GM19043 (cell line): ENCODE data around the gene TFE3.

Source experiments
- ATAC-seq: cut with Tn5 transposase; IDR thresholded peaks from one replicate; pipeline ENCODE4 v1.9.1; 2021; ENCODE audit warnings: low read depth; ENCODE audit not compliant: unreplicated experiment

Gene TFE3

GRCh38 chrX:49061490-49061889 lies 18.3 kb upstream of the TFE3 start:
- ATAC-seq: no peak

- ATAC-seq: no peak
Measured at GRCh38 chrX:49060914-49061313, 17.8 kb upstream of the TFE3 start.

- no peak for ATAC-seq
Measured at GRCh38 chrX:49059681-49060085, 16.5 kb upstream of the TFE3 start.

- no peak for ATAC-seq
Measured at GRCh38 chrX:49059201-49059600, 16.0 kb upstream of the TFE3 start.

- no peak for ATAC-seq
Measured at GRCh38 chrX:49058794-49059193, 15.6 kb upstream of the TFE3 start, which contains the start of gene CCDC120. Gene CCDC120 (plus strand): TSS chrX:49058999. CDS start chrX:49062042, 3,043 bp downstream.

DNA sequence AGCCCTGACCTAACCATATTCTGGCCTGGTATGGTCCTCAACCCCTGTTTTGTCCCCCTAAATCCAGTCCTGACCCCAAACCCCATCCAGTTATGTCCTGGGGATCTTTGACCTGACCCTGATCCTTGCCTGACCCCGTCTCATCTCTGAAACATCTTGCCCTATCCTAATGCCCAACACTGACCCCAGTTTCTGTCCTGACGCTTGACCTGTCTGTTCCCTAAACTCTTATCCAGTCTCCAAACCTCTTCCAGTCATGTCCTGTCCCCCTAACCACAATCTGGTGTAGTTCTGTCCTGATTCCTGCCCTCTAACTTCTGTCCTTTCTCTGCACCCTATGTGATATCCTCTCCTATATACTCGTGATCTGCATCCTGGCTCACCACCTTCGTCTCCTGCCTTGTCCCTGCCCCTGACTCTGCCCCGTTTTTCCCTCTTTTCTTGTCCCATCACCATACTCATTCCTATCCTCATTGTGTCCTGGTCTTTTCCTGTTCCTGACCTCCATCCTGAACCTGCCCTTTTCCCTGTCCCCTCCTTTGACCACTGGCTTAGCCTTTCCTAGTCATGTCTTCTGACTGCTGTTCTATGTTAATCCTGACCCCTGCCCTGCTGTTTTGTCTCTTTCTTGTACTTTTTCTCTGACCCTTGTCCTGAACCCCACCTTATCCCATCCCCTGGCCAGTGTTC lies 11.1 kb upstream of the TFE3 start:
- no peak for ATAC-seq

DNA sequence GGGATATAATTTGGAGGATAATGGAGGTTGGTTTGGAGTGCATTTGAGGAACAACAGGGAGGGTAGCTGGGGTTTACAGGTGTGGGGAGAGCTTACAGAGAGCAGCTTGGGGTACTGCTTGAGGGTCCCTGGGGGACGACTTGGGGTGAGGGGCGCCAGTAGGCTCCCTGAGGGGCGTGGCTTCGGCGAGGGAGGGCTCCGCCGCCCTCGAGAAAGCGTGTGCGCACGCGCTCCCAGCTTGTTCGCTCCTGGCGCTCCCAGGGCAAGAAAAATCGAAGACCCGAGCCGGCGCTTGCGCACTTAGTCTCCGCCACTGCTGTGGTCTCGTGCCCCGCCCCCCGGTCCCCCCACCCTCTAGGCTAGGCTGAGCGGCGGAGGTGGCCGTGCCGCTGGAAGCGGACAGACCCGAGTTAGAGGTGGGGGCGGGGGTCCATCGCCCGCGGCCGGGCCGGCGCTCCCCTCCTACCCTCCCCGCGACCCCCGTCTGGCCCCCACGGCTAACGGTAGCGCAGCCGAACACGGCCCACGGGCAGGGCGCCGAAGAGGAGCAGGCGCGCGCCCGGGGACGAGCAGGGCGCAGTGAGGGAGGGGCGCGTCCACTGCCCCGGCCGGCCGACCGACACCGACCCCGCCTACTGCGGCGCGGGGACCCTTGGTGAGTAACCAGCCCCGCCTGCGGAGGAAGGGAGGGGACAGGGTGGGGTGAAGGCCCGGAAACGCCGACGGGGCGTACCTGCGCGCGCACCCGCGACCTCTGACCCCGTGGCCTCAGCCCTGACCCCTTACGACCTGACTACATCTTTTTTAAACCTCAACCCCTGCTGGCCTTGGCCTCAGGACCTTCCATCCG lies 10.3 kb upstream of the TFE3 start:
- ATAC-seq: no peak

DNA sequence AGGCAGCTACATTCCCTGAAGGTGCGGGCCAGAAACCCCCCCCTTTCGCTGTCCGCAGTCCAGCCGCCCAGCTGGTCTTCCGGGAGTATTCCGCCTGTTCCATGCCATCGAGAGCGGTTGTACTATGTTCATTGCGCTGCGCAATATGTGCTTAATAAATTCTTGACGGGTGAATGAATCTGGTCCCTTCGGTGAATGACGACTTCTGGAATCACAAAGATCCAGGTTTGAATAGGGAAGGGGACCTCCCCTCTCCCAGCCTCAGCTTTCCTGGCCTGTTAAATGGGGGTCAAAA lies 777 bp upstream of the TFE3 start:
- ATAC-seq: no peak

DNA sequence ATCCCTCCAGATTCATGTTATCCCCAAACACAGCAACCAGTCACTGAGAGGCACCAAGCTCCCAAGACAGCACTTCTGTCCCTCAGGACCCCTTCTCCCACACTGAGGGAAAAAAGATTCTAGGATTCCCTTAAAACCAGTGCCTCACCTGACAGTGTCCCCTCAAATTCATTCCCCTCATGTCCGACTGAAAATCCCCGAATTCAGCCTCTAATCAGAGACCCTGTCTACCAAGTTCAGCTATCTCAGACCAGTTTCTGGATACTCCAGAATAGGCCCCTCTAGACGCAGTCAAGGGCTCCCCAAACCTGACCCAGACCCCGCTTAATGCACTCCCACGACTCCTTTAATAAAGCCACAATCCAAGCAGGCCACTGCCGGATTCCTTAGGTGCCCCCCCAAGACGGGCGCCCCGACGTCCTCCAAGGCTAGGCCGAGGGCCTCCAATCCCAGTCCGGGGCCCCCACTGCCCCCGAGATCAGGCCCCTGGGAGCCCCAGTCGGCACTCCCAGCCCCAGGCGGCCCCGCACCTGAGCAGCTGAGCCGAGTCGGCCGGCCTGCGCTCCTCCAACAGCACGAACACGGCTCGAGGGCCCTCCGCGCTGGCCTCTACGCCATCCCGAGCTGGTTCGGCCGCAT lies 457 bp downstream of the TFE3 start:
- no peak for ATAC-seq

DNA sequence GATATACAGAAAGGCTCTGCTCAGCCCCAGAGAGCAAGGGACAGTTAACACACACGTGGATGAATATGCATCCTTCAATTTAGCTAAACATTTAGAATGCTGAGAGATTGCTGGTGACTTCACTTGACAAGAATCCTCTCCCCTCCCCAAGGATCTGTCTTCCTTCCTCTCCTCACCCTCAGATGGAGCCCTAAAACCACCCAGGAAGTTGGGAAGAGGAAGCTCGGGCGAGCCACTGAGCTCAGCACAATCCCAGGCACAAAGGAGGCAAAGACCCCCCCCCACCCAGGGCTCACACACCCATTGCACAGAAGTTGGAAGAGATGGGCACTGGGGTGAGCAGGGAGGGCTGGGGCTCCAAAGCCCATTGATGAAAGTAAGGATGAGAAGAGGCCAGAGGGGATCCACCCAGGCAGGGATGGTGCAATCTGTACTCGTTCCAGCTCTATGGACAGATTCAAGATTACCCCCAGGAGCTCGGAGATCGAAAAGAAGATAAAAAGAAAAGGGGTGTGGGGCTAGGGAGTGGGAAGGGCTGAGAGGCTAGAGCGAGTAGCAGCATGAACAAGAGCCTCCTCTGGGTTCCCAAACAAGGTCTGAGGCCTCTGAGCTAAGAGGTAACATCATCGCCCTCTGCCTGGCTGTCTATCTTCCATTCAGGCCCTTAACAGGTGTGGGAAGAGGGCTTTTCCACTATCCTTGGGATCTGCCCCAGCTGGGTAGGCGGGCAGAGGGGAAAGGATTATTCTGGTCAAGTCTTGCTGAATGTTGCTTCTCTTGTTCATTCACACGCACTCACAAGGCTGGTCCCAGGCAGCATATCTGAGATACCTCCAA lies 1.2 kb downstream of the TFE3 start:
- no peak for ATAC-seq

GRCh38 chrX:49040376-49040955 lies 2.7 kb downstream of the TFE3 start:
- ATAC-seq: no peak

DNA sequence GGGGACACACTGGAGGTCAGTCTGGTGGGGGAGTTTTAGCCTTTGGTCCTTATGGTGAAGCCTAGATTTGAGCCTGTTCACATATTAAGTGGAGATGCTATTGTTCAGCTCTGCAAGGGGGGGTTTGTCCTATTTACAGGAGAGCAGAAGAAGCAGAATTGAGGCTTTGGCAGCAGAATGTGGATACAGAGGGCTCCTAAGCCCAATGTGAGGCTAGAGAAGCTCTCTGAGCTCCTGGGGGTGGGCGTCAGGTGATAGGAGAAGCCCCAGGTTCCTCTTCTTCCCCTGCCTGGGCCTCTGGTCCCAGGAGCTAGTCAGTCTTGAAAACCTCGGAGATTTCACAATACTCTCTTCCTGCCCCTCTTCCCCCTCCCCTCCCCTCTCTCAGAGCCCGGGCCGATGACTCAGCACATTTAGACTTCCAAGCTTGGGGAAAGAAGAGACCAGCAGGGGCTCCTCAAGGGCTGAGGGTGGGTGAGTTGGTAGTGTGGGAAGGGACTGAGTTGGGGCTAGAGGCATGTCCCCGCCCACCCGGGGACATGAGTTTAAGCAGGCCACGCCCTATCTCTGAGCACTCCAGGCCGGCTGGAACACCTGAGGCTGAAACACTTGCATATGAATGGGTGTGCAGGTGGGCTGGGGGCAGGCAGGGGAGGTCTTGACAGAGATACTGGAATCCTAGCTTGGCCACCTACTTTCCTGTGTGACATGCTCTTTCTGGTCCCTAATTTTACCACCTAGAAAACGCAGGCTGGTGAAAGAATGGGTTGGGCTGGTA lies 3.4 kb downstream of the TFE3 start:
- ATAC-seq: no peak

DNA sequence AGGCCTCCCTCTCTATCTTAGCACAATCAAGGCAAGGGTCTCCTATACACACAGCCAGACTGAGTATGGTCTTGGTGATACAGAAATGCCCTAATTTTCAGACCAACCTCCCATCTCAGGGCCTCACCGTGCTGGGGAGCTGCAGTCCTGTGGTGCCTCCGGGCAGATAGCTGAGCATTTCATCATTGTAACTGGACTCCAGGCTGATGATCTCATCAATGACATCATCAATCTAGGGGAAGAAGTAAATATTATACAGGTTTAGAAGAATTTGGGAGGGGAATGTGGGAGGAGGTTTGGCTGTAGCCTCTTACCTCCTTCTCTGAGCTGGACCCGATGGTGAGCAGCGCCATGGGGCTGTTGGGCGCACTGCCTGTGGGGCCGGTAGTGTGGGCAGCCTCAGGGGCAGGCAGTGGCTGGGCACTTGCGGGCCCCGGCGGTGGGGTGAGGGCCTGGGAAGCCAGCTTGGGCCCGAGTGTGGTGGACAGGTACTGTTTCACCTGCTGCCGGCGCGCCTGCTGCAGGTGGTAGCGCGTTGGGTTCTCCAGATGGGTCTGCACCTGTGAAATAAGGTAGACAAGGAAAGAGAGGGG lies 5.2 kb downstream of the TFE3 start:
- ATAC-seq: no peak

DNA sequence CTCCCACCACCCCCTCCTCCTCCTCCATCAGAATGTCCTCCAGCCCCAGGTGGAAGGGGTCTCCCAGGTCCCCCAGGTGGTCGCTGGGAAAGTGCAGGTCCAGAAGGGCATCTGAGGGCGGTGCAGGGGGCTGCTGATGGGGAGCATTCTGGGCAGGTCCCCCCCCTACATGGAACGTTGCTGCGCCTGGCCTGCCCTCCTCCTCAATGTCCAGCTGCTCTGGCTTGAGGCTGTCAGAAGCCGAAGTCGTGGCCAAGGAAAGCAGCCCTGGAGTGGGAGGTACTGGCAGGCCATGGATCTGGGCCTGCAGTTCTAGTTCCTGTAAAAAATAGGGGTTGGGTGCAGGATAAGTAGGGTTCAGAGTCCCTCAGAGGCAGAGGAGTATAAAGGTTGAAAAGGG lies 12.9 kb downstream of the TFE3 start:
- no peak for ATAC-seq

- ATAC-seq: no peak
Measured at GRCh38 chrX:49029876-49030275, 13.3 kb downstream of the TFE3 start.

DNA sequence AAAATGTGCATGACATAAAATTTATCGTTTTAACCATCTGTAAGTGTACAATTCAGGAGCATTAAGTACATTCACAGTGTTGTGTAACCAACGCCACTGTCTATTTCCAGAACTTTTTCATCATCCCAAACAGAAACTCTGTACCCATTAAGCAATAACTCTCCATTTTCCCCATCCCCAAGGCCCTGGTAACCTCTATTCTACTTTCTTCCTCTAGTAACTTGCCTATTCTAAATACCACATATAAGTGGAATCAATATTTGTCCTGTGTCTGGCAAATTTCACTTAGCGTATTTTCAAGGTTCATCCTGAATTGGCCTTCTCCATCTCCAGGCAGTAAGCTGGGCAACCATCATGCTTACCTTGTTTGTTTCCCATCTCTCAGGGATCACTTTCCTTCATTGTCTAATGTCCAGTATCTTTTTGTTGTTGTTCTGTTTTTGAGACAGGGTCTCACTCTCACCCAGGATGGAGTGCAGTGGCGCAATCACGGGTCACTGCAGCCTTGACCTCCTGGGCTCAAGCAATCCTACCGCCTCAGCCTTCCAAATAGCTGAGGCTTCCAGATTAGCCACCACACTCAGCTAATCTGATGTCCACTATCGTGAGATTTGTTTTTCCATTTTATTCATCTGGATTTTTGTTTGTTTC lies 23.4 kb downstream of the TFE3 start:
- ATAC-seq: no peak

- no peak for ATAC-seq
Measured at GRCh38 chrX:49019050-49019449, 24.1 kb downstream of the TFE3 start.

GRCh38 chrX:49003696-49004095 lies 39.5 kb downstream of the TFE3 start:
- ATAC-seq: no peak
